Endothelial cell of umbilical vein (primary cell): ENCODE measurements around the gene SPAG4. TPM values are rescaled to one million over a fixed set of nuclear protein-coding genes. Genes with fewer than 3 reads are reported as not detected.

Source experiments
- BruUV-seq: library from RNA; stranded (reverse); fragments of 400-500 nt; replicated peaks from 2 replicates; lab custom pipeline; 2021; lab: Mats Ljungman, UMichigan
- CTCF ChIA-PET: fragments of 300-600, 350-600 bp; sonication (Branson Sonifier 250); formaldehyde crosslinking; loops from one replicate; lab custom pipeline; 2021; ENCODE audit warnings: antibody characterized with exemption, inconsistent platforms; lab: Charles Lee
- POLR2A ChIA-PET: fragments of 300-600, 350-600 bp; sonication (Branson Sonifier 250); formaldehyde crosslinking; loops from one replicate; lab custom pipeline; 2021; ENCODE audit warnings: antibody characterized with exemption, inconsistent platforms; lab: Charles Lee
- DNase-seq: peaks from one replicate; pipeline ENCODE4 v3.0.0-alpha.2; 2011; ENCODE audit warnings: low read depth, low spot score
- FAIRE-seq: peaks from 2 replicates; lab custom pipeline; 2011; peaks lifted over from hg19 to GRCh38; lab: Jason Lieb, UNC
- H2AFZ ChIP-seq: 2 replicates; pipeline ENCODE4 v1.6.0; 2012; ENCODE audit warnings: low read depth, low read length, control low read depth, inconsistent platforms
- H3K27ac ChIP-seq: 2 replicates; pipeline ENCODE4 v1.5.1; 2011; ENCODE audit warnings: low read depth, mild to moderate bottlenecking, control low read depth, low read length, moderate library complexity; ENCODE audit not compliant: insufficient read depth
- H3K27me3 ChIP-seq, 2 experiments: 2 replicates each; pipeline versions ENCODE4 v1.6.0 to v1.6.1; 2011; ENCODE audit warnings: low read length in 2 of 2, mixed read lengths in 1 of 2; ENCODE audit not compliant: control insufficient read depth in 2 of 2, insufficient read depth in 2 of 2
- H3K36me3 ChIP-seq, 2 experiments: 2 replicates in 1 of 2; 3 replicates in 1 of 2; pipeline ENCODE4 v1.5.1; 2011; ENCODE audit warnings: low read length in 2 of 2, mild to moderate bottlenecking in 1 of 2, moderate library complexity in 1 of 2; ENCODE audit not compliant: control insufficient read depth in 2 of 2, insufficient read depth in 2 of 2; ENCODE audit errors: extremely low read depth in 1 of 2
- H3K4me1 ChIP-seq: 3 replicates; pipeline ENCODE4 v1.5.1; 2011; ENCODE audit warnings: mild to moderate bottlenecking, low read length; ENCODE audit not compliant: control insufficient read depth, insufficient read depth; ENCODE audit errors: extremely low read depth
- H3K4me2 ChIP-seq: 2 replicates; pipeline ENCODE4 v1.6.1; 2011; ENCODE audit warnings: low read length, control low read depth, mixed read lengths; ENCODE audit not compliant: insufficient read depth
- H3K4me3 ChIP-seq, 3 experiments: fragments of 200-600 bp in 1 of 3; sonication (generic), shearing (Covaris generic) in 1 of 3; replicated peaks in 1 of 3; 2 replicates each; pipeline ENCODE4 v1.5.1; 2011 to 2016; ENCODE audit warnings: control low read depth in 3 of 3, low read length in 3 of 3, mild to moderate bottlenecking in 2 of 3, inconsistent platforms in 1 of 3, low read depth in 1 of 3, moderate library complexity in 1 of 3; ENCODE audit not compliant: insufficient read depth in 1 of 3
- H3K79me2 ChIP-seq: 2 replicates; pipeline ENCODE4 v1.6.0; 2012; ENCODE audit warnings: low read length, inconsistent platforms; ENCODE audit not compliant: control insufficient read depth, insufficient read depth
- H3K9ac ChIP-seq: replicated peaks from 2 replicates; pipeline ENCODE3; 2011; ENCODE audit warnings: low read length, control low read depth; ENCODE audit not compliant: insufficient read depth; ENCODE audit errors: extremely low read depth
- H3K9me1 ChIP-seq: replicated peaks from 3 replicates; pipeline ENCODE4 v1.6.0; 2011; ENCODE audit warnings: mild to moderate bottlenecking, low read length; ENCODE audit not compliant: control insufficient read depth, insufficient read depth; ENCODE audit errors: extremely low read depth
- H3K9me3 ChIP-seq: replicated peaks from 2 replicates; pipeline ENCODE4 v1.5.1; 2012; ENCODE audit warnings: low read length, inconsistent platforms; ENCODE audit not compliant: control insufficient read depth, insufficient read depth
- H4K20me1 ChIP-seq: replicated peaks from 2 replicates; pipeline ENCODE3; 2011; ENCODE audit warnings: mild to moderate bottlenecking, low read length; ENCODE audit not compliant: control insufficient read depth, insufficient read depth; ENCODE audit errors: extremely low read depth
- CTCF ChIP-seq, 2 donors: IDR thresholded peaks; 1 replicate in 1 of 2; 2 replicates in 1 of 2; pipeline ENCODE4 v1.5.1; 2011; ENCODE audit warnings: low read length in 2 of 2, mild to moderate bottlenecking in 2 of 2, moderate library complexity in 2 of 2, control low read depth in 1 of 2, inconsistent platforms in 1 of 2, low read depth in 1 of 2; ENCODE audit not compliant: insufficient read depth in 1 of 2; ENCODE audit errors: extremely low read depth in 1 of 2
- EZH2 ChIP-seq: IDR thresholded peaks from 2 replicates; pipeline ENCODE4 v1.6.1; 2012; ENCODE audit warnings: borderline replicate concordance, low read depth, mild to moderate bottlenecking, moderate library complexity, low read length, inconsistent platforms; ENCODE audit not compliant: severe bottlenecking
- FOS ChIP-seq: IDR thresholded peaks from 2 replicates; pipeline ENCODE4 v1.6.1; 2011; ENCODE audit warnings: mild to moderate bottlenecking, low read length, moderate library complexity, borderline replicate concordance; ENCODE audit not compliant: insufficient read depth
- GATA2 ChIP-seq: IDR thresholded peaks from 2 replicates; pipeline ENCODE4 v1.7.0; 2011; ENCODE audit warnings: low read depth, mild to moderate bottlenecking, moderate library complexity, mixed read lengths, low read length; ENCODE audit not compliant: insufficient read length, insufficient read depth
- JUN ChIP-seq: IDR thresholded peaks from 2 replicates; pipeline ENCODE4 v1.6.1; 2011; ENCODE audit warnings: borderline replicate concordance, low read depth; ENCODE audit not compliant: insufficient read length, insufficient read depth
- MAX ChIP-seq: IDR thresholded peaks from 2 replicates; pipeline ENCODE4 v1.6.1; 2011; ENCODE audit not compliant: insufficient read depth, insufficient read length
- MYC ChIP-seq: IDR thresholded peaks from one replicate; pipeline ENCODE4 v1.6.1; 2011; ENCODE audit warnings: mild to moderate bottlenecking, low read depth, low read length
- POLR2A ChIP-seq: IDR thresholded peaks from 2 replicates; pipeline ENCODE4 v1.6.1; 2012; ENCODE audit warnings: low read depth, mild to moderate bottlenecking, control low read depth, low read length
- POLR2AphosphoS5 ChIP-seq: IDR thresholded peaks from 2 replicates; pipeline ENCODE4 v1.6.1; 2012; ENCODE audit warnings: low read depth, mild to moderate bottlenecking, control low read depth, low read length, moderate library complexity; ENCODE audit not compliant: insufficient read depth
- dilution Hi-C: fragments of 300-500 bp; cut with MboI; formaldehyde crosslinking; loops from one replicate; pipeline ENCODE4 v1.15.0; 2019; ENCODE audit warnings: low sequenced_read_pairs; ENCODE audit not compliant: extremely low pct_ligation_motif_present
- intact Hi-C: fragments of 100-400 bp; cut with micrococcal nuclease; formaldehyde crosslinking; loops from one replicate; pipeline ENCODE4 v1.10.0; 2022
- polyA plus RNA-seq, 4 experiments: library from polyadenylated mRNA; depleted of rRNA in 3 of 4; stranded (reverse) in 3 of 4; unstranded in 1 of 4; fragments of >200 nt; gene quantifications; 2 replicates each; pipeline versions ENCODE4 v1.2.1 to v1.2.3, GENCODE V29; 2011 to 2012; ENCODE audit warnings: missing spikeins in 1 of 4
- total RNA-seq: library from RNA; stranded (reverse); gene quantifications from 2 replicates; pipeline ENCODE4 v1.2.3, GENCODE V29; 2021

Gene SPAG4
- total and polyA plus RNA-seq, 2 donors (not counting 3 experiments of a cell fraction or from before 2014, with no cell fraction given) = 3.7 to 9.5 TPM

GRCh38 chr20:35582131-35582530, 33.5 kb upstream of the SPAG4 start:
- Histone ChIP-seq H3K79me2 (no peaks in the 10 kb centered on the region), H3K9me3 (no peaks in the 10 kb centered on the region), H4K20me1 (no peaks in the 10 kb centered on the region), H3K4me3 (no peak overlapping the region), H3K4me2 (no peak overlapping the region), H3K36me3 (no peaks in the 10 kb centered on the region), H2AFZ (no peak overlapping the region), H3K27me3 (no peaks in the 10 kb centered on the region), H3K27ac (no peak overlapping the region), H3K9me1 (no peaks in the 10 kb centered on the region), H3K9ac (no peak overlapping the region), H3K4me1 (no peaks in the 10 kb centered on the region)
- TF ChIP-seq POLR2A (no peak), FOS (no peak), CTCF (IDR thresholded peaks at IDR 0.05; ENCODE audit: extremely low read depth in 1 of 2, insufficient read depth in 1 of 2, low read depth in 1 of 2, low read length in 2 of 2) (no peak), POLR2AphosphoS5 (no peak), JUN (no peak), GATA2 (no peak), MYC (no peak), MAX (no peak), EZH2 (no peak)
- dilution Hi-C loops (no loop called here), intact Hi-C loops (no loop called here)
- DNase-seq (no peak), FAIRE-seq (no peak)
- ChIA-PET POLR2A (no interaction called here), CTCF (no interaction called here)
- no TSS peak for BruUV-seq
